GM18870 (cell line): ENCODE data around the gene INF2.

Experiments
- ATAC-seq: cut with Tn5 transposase; IDR thresholded peaks from one replicate; pipeline ENCODE4 v1.9.1; 2021; ENCODE audit warnings: moderate library complexity; ENCODE audit not compliant: unreplicated experiment

Gene INF2

DNA sequence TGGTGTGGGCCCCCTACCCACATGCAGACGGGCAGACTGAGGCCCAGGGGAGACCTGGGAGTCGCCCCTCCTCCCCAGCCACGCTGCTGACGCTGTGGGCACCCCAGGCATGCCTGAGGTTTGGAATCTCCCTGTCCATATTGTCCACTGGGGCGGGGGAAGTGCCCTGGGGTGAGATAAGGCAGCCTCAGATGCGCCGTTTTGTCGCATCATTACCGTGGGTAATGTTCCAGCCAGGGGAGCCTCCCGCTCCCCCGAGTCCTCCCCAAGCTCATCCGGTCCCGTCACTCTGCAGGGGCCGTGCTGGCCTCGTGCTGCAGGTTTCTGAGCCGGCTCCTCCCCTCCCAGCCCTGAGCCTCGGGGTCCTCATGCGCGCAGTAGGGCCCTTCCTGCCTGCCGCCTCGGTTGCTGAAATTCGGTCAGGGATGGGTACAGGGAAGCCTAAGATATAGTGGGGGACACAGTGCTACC is 11.4 kb downstream of the INF2 start:
- no peak for ATAC-seq

DNA sequence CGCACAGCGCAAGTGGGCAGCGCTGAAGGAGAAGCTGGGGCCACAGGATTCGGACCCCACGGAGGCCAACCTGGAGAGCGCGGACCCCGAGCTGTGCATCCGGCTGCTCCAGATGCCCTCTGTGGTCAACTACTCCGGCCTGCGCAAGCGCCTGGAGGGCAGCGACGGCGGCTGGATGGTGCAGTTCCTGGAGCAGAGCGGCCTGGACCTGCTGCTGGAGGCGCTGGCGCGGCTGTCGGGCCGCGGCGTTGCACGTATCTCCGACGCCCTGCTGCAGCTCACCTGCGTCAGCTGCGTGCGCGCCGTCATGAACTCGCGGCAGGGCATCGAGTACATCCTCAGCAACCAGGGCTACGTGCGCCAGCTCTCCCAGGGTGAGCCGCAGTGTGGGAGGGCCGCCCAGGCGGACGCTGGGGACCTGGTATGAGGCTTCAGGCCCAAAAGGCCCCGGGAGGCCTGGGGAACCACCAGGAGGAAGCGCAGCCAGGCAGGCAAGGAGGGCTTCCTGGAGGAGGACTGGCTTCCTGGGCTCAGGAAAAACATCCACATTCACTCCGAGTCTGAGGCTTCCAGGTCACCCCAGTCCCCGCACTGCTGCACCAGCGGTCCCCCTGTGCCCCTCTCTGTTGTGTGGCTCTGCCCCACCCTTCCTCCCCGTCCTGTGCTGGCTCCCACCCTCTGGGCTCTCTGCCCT is 12.1 kb downstream of the INF2 start:
- ATAC-seq = no peak

DNA sequence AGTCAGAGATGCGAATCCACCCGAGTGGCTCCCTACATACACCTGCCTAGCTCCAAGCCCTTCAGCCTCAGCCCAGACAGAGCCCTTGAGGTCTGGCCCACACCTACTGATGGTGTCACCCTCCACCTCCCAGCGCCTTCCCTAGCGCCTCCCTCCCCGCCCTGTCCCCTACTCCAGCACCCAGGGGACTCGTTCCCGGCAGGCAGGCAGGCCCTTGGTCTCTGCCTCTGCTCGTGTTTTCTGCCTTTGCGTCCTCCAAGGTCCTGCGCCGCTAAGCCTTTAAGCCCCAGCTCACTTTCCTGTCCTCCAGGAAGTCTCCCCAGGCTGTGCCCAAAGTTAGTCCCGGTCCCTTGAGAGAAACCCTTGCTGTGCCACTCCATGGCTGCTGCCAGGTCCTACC is 12.7 kb downstream of the INF2 start:
- no peak for ATAC-seq

DNA sequence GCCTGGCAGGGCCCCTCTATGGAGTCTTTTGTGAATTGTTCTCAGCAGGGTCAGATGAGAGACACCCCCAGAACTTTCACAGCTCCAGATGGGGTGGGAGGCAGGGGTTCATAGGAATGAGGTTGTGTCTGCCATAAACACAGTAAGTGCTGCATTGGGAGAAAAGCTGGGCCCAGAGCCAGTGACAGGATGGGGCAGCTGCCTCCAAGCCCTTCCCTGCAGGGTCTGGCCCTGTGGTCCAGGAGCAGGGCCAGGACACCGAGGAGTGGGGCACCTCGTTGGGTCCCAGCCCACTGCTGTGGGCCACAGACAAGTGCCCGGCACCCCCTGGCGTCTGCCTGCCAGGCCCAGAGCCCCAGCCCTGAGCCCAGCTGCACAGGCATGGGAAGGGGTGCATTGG is 13.3 kb downstream of the INF2 start:
- ATAC-seq = no peak

DNA sequence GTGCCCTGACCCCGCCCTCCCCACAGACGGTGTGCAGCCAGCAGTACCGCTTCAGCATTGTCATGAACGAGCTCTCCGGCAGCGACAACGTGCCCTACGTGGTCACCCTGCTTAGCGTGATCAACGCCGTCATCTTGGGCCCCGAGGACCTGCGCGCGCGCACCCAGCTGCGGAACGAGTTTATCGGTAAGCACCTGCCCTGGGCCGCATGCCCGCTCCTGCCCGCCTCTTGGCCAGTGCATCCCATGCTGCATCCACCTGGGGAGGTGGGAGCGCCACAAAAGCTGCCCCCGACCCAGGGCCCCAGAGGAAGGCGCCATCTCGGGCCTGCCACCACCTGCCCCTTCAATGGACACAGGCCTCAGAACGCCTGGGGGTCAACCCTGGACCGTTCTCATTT is 13.9 kb downstream of the INF2 start:
- ATAC-seq = no peak

DNA sequence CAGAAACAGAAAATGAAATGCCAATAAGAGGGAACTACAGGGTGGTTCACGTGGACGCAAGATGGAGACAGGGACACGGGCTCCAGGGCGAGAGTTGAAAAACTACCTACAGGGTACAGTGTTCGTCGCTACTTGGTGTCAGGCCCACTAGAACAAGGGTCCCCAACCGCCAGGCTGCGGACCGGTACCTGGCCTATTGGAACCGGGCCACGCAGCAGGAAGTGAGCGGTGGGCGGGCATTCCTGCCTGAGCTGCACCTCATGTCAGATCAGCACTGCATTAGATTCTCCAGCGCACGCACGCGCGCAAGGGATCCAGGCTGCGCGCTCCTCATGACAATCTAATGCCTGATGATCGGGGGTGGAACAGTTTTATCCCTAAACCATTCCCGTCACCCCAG is 14.8 kb downstream of the INF2 start:
- no peak for ATAC-seq

DNA sequence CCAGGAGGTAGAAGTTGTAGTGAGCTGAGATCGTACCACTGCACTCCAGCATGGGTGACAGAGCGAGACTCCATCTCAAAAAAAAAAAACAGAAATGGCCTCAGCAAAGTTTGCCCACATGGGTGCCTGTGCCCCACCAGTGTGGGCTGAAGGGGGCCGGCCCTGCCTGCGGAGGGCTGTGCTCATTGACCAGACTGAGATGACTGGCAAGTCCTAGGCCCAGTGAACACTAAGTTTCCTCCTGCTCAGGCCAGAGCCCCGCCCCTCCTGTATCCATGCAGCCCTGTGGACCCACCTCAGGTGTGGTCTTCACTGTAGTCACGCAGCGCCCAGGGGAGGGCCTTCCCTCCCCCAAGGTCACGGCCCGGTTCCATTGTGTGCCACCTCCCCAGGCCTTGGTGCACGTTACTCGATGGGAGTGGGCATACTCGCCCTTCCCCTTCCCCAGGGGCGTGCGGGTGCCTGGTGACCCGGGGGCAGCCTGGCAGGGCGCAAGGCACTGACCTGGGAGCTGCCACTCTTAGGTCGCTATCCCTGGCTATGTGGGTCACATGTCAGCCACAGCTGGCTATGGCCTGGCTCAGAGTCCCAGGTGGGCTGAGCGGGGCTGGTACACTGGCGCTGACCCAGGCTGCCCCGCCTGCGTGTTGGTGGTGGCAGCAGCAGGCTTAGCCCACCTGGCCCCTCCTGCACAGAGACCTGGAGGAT is 16.1 kb downstream of the INF2 start:
- no peak for ATAC-seq

DNA sequence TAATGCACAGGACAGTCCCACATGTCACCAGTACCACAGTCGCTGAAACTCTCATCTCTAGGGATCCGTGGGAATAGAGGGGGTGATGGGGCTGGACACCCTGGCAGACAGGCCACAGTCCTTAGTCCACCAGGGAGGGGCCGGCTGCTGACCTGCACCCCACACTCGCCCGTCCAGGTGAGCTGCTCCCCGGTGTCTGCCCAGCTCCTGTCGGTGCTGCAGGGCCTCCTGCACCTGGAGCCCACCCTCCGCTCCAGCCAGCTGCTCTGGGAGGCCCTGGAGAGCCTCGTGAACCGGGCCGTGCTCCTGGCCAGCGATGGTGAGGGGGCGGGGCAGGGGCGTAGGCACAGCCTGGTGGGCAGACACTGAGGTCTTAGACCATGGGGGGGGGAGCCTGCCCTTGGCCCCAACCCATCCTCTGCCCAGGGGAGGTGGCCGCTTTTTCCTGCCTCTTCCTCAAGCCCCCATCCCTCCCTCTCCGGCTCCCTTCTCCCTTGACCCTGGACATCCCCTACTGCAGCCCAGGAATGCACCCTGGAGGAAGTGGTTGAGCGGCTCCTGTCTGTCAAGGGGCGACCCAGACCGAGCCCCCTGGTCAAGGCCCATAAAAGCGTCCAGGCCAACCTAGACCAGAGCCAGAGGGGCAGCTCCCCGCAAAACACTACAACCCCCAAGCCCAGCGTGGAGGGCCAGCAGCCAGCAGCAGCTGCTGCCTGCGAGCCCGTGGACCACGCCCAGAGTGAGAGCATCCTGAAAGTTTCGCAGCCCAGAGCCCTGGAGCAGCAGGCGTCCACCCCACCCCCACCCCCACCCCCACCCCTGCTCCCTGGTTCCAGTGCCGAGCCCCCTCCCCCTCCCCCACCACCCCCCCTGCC is 17.6 kb downstream of the INF2 start:
- no peak for ATAC-seq

DNA sequence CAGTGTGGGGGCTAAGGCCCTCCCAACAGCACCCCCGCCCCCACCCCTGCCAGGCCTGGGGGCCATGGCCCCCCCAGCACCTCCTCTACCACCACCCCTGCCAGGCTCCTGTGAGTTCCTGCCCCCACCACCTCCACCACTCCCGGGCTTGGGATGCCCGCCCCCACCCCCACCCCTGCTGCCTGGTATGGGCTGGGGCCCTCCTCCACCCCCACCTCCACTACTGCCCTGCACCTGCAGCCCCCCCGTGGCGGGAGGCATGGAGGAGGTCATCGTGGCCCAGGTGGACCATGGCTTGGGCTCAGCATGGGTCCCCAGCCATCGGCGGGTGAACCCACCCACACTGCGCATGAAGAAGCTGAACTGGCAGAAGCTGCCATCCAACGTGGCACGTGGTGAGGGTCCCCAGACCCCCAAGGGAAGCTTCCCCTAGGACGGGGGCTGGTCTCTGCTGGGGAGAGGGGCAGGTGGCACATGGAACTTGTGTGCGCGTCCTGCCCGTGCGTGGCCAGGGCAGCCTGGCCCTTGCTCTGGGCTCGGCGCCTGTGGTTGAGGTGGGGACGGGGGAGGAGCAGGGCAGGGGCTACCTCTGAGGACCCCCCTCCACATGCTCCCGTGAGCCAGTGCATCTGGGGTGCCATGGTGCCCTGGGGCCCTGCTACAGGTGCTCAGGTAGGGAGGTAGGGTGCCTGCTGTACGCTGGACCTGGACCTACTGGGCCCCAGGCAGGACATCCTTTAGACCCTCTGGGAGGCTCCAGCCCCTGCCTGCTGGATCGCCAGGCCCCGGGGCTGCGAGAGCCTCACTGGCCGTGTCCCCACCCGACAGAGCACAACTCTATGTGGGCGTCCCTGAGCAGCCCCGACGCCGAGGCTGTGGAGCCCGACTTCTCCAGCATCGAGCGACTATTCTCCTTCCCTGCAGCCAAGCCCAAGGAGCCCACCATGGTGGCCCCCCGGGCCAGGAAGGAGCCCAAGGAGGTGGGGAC is 18.5 kb downstream of the INF2 start:
- no peak for ATAC-seq

DNA sequence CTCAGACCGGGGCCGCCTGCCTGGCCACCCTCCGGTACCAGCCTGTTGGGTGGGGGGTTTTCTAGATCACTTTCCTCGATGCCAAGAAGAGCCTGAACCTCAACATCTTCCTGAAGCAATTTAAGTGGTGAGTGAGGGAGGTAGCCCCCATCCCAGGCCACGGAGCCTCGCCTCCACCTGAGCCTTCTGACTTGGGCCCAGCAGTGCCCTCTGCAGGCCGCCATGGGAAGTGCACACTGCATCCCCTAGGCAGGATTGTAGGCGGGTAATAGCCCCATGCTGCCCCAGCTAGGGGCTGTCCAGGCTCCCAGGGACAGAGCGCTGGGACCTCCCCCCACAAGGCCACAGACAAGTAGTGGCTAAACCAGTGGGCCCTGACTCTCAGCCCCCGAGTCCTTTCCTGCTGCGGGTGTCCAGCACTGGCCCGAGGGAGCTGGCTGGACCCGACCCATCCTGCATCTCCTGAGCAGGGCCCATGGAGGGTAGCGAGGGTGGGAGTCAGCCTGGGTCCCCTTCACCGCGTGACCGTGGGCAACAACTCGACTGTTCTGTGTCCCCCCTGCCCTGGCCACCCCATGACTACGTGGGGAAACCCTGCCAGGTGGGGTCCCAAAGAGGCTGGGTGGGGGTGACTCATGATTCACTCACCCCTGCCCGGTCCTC is 19.3 kb downstream of the INF2 start:
- ATAC-seq = no peak

DNA sequence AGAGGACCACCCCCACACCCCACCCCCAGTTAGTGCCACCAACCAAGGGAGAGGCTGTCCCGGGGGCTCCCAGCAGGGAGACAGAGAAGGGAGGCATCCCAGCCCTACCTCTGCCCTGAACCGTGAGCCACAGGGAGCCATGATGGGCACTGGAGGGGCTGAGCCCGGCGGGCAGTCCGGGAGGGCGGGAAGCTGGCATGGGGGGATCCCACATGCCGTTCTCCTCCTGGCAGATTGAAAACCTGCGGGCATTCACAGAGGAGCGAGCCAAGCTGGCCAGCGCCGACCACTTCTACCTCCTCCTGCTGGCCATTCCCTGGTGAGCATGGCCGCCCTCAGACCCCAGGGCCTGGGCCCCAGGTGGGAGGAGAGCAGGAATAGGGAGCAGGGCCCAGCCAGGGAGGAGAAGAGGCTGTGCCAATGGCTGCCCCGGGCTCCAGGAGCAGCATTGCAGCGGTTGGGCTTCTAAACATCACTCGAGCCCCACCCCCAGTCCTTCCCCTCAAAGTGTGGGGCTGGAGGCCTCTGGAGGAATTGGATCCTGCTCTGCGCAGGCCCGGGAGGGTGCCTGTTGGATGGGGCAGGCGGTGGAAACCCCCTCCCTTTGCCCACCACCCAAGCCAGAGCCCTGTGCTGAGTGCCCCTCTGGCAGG is 20.1 kb downstream of the INF2 start:
- no peak for ATAC-seq

DNA sequence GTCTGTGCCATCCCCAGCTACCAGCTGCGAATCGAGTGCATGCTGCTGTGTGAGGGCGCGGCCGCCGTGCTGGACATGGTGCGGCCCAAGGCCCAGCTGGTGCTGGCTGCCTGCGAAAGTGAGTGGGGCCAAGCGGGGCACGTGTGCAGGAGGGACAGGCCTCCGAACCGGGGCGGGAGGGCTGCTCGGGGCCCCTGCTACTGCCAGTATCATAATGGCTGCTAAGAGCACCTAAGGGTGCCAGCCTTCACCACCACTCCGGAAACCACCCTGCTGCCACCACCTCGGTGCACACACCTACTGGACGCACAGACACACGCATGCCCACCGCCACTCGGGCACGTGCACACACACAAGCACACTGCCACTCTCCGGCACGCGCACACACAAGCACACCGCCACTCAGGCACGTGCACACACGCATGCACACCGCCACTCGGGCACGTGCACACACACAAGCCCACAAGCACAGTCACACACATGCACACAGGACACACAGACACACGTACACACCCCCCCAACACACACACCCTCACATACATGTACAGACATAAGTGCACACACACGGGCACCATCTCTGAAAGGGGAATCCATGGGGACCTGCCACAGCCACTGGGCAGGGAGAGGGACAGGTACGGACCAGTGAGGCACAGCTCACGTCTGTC is 20.8 kb downstream of the INF2 start:
- no peak for ATAC-seq

DNA sequence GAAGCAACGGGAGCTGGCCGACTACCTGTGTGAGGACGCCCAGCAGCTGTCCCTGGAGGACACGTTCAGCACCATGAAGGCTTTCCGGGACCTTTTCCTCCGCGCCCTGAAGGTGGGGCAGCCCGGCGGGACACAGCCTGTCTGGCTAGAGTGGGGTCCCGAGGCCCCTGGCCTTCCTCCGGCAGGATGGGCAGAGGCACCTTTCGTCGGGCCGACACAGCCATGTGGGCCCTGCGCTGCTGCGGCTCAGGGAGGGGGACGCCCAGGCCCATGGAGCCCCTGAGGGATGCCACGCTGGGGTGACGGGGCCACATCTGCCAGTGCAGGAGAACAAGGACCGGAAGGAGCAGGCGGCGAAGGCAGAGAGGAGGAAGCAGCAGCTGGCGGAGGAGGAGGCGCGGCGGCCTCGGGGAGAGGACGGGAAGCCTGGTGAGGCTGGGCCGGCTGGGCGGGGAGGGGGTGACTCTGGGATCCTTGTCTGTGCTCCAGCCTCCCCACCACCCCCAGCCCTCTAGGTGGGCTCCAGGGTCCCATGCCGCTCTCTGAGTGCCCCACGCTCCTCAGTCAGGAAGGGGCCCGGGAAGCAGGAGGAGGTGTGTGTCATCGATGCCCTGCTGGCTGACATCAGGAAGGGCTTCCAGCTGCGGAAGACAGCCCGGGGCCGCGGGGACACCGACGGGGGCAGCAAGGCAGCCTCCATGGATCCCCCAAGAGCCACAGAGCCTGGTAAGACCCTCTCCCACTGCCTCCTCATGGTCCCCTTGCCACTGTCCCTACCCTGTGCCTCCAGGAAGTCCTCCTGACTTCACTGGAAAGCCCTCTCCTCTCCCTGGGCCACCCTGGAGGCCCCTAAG is 23.7 kb downstream of the INF2 start:
- no peak for ATAC-seq

DNA sequence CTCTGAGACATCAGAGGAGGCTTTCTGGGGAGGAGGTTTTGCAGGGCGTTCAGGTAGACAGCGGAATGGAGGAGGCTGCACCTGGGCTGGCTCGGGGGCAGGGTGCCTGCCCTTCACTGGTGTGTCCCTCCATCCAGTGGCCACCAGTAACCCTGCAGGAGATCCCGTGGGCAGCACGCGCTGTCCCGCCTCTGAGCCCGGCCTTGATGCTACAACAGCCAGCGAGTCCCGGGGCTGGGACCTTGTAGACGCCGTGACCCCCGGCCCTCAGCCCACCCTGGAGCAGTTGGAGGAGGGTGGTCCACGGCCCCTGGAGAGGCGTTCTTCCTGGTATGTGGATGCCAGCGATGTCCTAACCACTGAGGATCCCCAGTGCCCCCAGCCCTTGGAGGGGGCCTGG is 24.6 kb downstream of the INF2 start:
- ATAC-seq = no peak

DNA sequence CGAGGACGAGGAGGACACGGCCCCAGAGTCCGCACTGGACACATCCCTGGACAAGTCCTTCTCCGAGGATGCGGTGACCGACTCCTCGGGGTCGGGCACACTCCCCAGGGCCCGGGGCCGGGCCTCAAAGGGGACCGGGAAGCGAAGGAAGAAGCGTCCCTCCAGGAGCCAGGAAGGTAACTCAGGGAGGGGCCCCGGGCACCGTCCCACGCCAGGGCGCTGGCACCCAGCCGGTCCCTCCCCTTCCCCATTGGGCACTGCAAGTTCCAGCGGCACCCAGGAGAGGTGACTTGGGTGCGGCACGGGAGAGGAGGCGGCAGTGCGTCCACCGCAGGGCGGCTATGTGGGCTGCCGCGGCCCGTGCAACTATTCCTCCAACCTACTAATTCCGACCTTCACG is 25.3 kb downstream of the INF2 start:
- no peak for ATAC-seq

DNA sequence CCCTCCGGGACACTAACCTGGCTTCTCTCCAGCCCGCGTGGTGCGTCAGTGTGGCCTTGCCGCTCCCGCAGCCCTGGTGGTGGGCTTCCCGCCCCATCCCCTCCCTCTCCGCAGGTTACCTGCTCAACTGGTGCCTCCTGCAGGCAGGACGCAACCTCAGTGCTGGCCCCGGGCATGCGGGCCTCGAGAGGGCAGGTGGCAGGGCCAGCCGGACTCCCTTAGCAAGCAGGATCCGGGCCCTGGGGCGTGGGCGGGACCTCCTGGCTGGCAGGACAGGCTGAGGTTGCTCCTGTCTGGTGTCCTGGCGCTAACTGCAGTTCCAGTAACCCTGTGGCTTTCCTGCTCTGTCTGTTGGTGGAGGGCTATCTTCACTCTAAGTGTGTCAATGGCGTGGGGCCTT is 26.0 kb downstream of the INF2 start:
- no peak for ATAC-seq

DNA sequence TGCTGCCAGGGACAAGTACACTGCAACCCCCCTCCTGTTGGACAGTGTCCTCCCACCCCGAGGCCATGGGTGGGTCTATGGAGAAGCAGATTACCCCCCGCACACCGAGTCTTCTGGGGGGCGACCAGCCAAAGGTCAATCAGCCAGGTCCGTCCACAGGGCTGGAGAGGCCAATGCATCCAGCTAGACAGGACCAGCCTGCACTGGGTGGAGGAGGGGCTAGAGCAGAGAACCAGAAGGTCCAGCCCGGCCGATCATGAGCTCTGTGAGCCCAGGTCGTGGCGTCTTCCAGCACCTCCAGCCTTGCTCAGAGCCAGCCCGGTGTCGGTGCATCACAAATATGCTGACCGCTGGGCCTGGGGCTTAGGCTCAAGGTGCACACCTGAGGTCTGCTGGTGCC is 26.5 kb downstream of the INF2 start:
- ATAC-seq = no peak

DNA sequence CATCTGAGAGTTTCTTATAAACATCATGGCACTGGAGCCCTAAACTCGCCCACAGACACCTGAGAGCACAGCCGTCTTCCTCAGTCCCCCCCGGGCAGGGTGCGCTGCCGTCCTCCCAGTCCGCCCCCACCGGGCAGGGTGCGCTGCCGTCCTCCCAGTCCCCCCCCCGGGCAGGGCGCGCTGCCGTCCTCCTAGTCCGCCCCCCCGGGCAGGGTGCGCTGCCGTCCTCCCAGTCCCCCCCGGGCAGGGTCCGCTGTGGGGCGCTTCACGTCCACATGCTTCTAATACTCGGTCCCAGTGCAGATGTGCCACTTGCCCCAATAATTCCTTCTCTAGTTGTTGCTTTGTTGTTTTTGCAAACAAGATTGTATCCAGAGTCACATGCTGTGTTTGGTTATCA is 27.7 kb downstream of the INF2 start:
- no peak for ATAC-seq
